D721Med (cell line): ENCODE data around the gene RPS6KA4.

Experiments used
- DNase-seq: peaks from one replicate; pipeline ENCODE4 v3.0.0; 2011; ENCODE audit warnings: low spot score; ENCODE audit not compliant: insufficient read length
- FAIRE-seq: peaks from 2 replicates; lab custom pipeline; 2011; peaks lifted over from hg19 to GRCh38; lab: Jason Lieb, UNC
- TF ChIP-seq, protein P1 (sequence below): IDR thresholded peaks from 2 replicates; pipeline ENCODE4 v1.5.1; 2012; ENCODE audit warnings: mild to moderate bottlenecking, control low read depth; ENCODE audit not compliant: insufficient read depth; ENCODE audit errors: missing control alignments

Gene RPS6KA4

DNA sequence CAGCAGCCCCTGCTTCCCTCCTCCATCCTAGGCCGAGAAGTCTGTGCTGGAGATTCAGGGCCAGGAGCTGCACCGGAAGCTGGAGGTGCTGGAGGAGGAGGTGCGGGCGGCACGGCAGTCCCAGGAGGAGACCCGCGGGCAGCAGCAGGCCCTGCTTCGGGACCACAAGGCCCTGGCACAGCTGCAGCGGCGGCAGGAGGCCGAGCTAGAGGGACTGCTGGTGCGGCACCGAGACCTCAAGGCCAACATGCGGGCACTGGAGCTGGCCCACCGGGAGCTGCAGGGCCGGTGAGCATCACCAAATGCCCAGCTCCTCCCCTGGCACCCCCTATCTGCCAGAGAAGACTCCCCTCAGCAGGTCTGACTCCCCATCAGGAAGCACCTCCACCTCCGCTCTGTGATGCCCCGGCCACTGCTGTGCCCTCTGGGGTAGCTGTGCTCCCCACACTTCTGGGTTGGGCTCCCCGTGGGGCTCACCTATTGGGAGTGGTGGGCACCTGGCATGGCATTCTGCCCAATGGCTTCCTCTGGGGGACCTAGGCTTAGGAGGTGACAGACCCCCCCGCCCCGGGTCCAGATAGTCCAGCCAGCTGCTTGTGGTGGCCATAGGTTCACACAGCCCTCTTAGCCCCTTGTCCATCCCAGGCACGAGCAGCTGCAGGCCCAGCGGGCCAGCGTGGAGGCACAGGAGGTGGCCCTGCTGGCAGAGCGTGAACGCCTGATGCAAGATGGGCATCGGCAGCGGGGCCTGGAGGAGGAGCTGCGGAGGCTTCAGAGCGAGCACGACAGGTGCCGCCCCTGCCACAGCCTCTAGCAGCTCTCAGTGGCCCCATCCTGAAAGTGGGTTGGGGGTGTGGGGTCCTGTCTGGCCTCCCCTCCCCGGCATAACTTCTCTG is 6.6 kb upstream of the RPS6KA4 start:
- TF ChIP-seq, protein P1, sequence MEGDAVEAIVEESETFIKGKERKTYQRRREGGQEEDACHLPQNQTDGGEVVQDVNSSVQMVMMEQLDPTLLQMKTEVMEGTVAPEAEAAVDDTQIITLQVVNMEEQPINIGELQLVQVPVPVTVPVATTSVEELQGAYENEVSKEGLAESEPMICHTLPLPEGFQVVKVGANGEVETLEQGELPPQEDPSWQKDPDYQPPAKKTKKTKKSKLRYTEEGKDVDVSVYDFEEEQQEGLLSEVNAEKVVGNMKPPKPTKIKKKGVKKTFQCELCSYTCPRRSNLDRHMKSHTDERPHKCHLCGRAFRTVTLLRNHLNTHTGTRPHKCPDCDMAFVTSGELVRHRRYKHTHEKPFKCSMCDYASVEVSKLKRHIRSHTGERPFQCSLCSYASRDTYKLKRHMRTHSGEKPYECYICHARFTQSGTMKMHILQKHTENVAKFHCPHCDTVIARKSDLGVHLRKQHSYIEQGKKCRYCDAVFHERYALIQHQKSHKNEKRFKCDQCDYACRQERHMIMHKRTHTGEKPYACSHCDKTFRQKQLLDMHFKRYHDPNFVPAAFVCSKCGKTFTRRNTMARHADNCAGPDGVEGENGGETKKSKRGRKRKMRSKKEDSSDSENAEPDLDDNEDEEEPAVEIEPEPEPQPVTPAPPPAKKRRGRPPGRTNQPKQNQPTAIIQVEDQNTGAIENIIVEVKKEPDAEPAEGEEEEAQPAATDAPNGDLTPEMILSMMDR = no peak
- no peak for FAIRE-seq
- DNase-seq = no peak

DNA sequence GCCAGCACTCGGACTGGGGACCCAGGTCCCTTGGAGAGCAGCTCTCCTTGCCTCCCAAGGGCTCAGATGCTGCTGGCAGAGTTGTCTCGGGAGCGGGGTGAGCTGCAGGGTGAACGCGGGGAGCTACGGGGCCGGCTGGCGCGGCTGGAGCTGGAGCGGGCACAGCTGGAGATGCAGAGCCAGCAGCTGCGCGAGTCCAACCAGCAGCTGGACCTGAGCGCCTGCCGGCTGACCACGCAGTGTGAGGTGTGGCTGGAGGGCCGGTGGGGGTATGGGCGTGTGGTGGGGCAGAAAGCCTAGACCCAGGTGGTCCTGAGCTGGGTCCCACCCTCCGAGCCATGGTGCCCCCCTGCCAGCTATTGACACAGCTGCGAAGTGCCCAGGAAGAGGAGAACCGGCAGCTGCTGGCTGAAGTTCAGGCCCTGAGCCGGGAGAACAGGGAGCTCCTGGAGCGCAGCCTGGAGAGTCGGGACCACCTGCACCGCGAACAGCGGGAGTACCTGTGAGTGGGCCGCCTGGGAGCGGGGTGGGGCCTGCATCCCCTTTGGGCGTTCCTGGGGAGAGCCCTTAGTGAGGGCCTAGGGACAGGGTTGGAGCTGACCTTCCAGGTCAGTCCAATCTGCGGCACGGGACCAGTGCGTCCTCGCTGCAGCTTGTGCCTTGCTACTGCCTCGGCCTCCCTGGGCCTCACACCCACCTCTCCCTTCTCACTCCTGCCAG is 5.8 kb upstream of the RPS6KA4 start:
- FAIRE-seq (no peak), DNase-seq (no peak)
- TF ChIP-seq, protein P1 = no peak

DNA sequence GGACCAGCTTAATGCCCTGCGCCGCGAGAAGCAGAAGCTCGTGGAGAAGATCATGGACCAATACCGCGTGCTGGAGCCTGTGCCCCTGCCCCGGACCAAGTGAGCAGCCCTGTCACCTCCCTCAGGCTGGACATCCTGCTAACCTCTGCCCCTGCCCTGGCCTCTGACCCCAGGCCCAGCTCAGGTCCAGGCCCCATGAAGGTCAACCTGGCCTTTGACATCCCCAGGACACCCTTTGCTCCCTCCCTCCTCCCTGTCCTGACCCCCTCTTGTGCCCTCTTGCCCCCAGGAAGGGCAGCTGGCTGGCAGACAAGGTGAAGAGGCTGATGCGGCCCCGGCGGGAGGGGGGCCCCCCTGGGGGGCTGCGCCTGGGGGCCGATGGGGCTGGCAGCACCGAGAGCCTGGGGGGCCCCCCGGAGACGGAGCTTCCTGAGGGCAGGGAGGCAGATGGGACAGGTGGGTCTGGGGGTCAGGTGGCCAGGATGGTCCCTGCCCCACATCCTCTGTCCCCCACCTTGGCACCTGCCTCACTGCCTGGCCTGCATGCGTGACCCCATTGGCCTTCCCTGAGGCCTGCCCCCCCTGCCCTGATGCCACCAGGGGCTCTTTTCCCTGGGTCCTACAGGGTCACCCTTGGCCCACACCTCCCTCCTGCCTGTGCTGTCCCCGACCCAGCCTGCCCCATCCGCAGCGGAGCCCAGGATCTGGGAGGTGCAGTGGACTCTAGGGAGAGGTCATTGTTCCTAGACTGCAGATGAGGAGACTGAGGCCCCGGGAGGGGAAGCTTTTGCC is 5.1 kb upstream of the RPS6KA4 start:
- TF ChIP-seq, protein P1 = no peak
- DNase-seq = no peak
- FAIRE-seq = no peak

DNA sequence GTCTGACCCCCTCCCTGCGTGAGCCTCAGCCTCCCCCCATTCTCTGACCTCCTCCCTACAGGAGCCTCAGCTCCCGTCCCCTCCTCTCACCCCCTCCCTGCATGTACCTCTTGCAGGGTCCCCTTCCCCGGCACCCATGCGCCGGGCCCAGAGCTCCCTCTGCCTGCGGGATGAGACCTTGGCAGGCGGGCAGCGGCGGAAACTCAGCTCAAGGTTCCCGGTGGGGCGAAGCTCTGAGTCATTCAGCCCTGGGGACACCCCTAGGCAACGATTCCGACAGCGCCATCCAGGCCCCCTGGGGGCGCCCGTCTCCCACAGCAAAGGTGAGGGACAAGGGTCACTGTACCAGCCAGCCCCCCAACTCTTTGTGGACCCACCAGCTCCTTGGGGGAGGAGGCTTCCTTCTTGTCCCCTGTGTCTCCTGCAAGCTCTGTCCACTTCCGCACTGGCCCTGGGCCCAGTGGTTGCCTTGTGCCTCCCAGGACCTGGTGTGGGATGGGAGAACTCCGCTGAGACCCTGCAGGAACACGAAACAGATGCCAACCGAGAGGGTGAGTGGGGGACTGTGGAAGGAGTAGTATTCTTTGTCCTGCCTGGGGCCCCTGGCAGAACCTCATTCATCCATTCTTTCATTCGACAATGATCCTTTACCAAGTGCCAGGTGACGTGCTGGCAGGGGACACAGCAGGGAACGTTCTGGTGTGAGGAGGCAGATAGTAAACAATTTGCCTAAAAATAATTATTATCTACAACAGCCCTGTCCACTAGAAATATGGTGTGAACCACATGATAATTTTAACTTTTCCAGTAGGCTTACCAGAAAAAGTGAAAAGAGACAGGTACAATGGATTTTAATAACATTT is 3.7 kb upstream of the RPS6KA4 start:
- no peak for FAIRE-seq
- TF ChIP-seq, protein P1 = peak; percentile 84
- DNase-seq = peak; percentile 96

DNA sequence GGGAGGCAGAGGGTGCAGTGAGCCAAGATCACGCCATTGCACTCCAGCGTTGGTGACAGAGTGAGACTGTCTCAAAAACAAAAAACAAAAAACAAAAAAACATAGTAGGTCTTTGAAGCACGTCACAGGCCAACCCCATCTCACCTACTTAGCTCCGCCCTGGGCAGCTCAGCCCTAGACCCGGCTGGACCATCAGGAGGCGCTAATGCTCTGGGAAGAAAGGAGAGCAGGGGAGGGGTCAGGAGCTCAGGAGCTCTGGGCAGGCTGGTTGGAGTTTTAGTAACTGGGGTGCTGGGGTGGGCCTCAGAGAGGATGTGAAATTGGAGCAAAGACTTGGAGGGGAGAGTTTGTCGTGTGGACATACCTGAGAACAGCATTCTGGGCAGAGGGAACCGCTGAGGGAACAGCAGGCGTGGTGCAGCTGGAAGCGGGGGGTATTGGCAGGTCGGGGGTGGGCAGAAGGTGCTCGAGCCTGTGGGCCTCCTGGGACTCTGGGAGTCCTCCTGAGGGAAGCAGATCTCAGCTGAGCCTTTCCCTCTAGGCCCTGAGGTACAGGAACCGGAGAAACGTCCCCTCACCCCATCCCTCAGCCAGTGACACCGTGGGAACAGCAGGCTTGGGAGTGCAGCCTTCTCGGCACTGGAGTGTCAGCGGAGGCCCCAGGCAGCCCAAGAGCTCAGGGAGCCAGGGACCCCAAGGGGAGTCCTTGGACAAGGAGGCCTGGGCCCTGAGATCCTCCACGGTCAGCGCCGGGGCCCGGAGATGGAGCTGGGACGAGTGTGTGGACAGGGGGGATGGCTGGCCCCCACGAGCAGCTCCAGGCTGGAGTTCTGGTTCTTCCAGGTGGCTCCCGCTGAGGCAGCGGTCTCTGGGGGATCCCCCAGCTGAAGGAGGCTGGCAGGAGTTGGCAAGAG is 2.2 kb upstream of the RPS6KA4 start:
- FAIRE-seq (no peak), DNase-seq (peak; percentile 62)
- TF ChIP-seq, protein P1 = peak; percentile 78
